Smooth muscle cell (in vitro differentiated cells): ENCODE results near the gene COL13A1. TPM values are rescaled to one million over a fixed set of nuclear protein-coding genes. Genes with fewer than 3 reads are reported as not detected.

Experiments
- DNase-seq: peaks from one replicate; lab custom pipeline; 2025; ENCODE audit not compliant: unreplicated experiment; lab: John Stamatoyannopoulos, UW
- H2AFZ ChIP-seq: fragments of 200-600 bp; sonication (generic); 2 replicates; pipeline ENCODE4 v1.6.0; 2016; ENCODE audit warnings: antibody characterized with exemption, low read depth, mild to moderate bottlenecking
- H3F3A ChIP-seq: fragments of 200-600 bp; sonication (generic); 2 replicates; pipeline ENCODE4 v1.6.0; 2017; ENCODE audit warnings: antibody characterized with exemption, low read depth
- H3K27ac ChIP-seq: fragments of 200-600 bp; sonication (generic); 2 replicates; pipeline ENCODE4 v1.5.1; 2016; ENCODE audit warnings: low read depth, mild to moderate bottlenecking
- H3K27me3 ChIP-seq: fragments of 200-600 bp; sonication (generic); 2 replicates; pipeline ENCODE4 v1.6.1; 2016; ENCODE audit warnings: low read depth, mild to moderate bottlenecking
- H3K36me3 ChIP-seq: fragments of 200-600 bp; sonication (generic); 2 replicates; pipeline ENCODE4 v1.5.1; 2016; ENCODE audit warnings: low read depth
- H3K4me1 ChIP-seq: fragments of 200-600 bp; sonication (generic); 2 replicates; pipeline ENCODE4 v1.5.1; 2016; ENCODE audit warnings: low read depth
- H3K4me2 ChIP-seq: fragments of 200-600 bp; sonication (generic); 2 replicates; pipeline ENCODE4 v1.6.0; 2016; ENCODE audit warnings: mild to moderate bottlenecking
- H3K4me3 ChIP-seq: fragments of 200-600 bp; sonication (generic); 2 replicates; pipeline ENCODE4 v1.5.1; 2016; ENCODE audit warnings: mild to moderate bottlenecking
- H3K79me2 ChIP-seq: fragments of 200-600 bp; sonication (generic); 2 replicates; pipeline ENCODE4 v1.6.0; 2016; ENCODE audit warnings: low read depth, mild to moderate bottlenecking
- H3K9ac ChIP-seq: fragments of 200-600 bp; sonication (generic); 2 replicates; pipeline ENCODE4 v1.6.0; 2016; ENCODE audit warnings: low read depth
- H3K9me3 ChIP-seq: fragments of 200-600 bp; sonication (generic); replicated peaks from 2 replicates; pipeline ENCODE4 v1.5.1; 2016; ENCODE audit warnings: low read depth
- H4K20me1 ChIP-seq: fragments of 200-600 bp; sonication (generic); 2 replicates; pipeline ENCODE4 v1.6.0; 2016; ENCODE audit warnings: low read depth
- WGBS: methylation state at CpG from one replicate; pipeline ENCODE4 v1.1.7; 2016; ENCODE audit warnings: low lambda C conversion rate; 5-methylcytosine and 5-hydroxymethylcytosine counted together
- polyA plus RNA-seq: library from polyadenylated mRNA; unstranded; fragments of >200 nt; fragmentation: Nextera tagmentation; extraction: Ambion mirVana; gene quantifications from 2 replicates; pipeline ENCODE4 v1.2.1, GENCODE V29; 2016
- total RNA-seq: library from RNA; depleted of rRNA; stranded (reverse); fragments of >200 nt; gene quantifications from 2 replicates; pipeline ENCODE4 v1.2.3, GENCODE V29; 2014
- TF ChIP-seq, protein P1 (sequence below): fragments of 200-600 bp; sonication (generic); IDR thresholded peaks from 2 replicates; pipeline ENCODE4 v1.5.1; 2017; ENCODE audit warnings: borderline replicate concordance, mild to moderate bottlenecking, antibody characterized with exemption; ENCODE audit not compliant: insufficient read depth, poor library complexity, severe bottlenecking

Gene COL13A1
- total and polyA plus RNA-seq, 2 experiments from 2014 or later = 6.1 to 15.0 TPM

DNA sequence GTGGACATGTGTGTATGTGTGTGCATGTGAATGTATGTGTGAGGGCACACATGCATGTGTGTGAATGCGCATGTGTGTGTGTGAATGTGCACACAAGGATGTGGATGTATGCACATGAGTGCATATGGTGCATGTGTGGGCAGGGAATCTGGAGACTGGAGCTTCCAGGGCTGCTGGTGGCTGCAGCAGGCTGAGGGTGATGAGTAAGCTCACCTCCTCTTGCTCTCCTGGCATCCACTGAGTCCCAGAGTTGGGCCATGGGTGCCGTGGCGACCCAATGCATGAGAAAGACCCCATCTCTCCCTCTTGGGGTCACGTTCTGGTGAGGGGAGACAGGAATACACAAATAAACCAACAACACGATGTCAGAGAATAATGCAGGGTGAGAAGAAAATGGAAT, 33.3 kb upstream of the COL13A1 start:
- Histone ChIP-seq H3F3A (no peaks in the 10 kb centered on the region), H4K20me1 (no peaks in the 10 kb centered on the region), H3K4me1 (peaks cover 8% of the 10 kb centered on the region), H3K9ac (no peak overlapping the region), H3K9me3 (no peaks in the 10 kb centered on the region), H2AFZ (no peak overlapping the region), H3K27ac (no peak overlapping the region), H3K79me2 (no peaks in the 10 kb centered on the region), H3K36me3 (no peaks in the 10 kb centered on the region), H3K27me3 (no peaks in the 10 kb centered on the region), H3K4me3 (no peak overlapping the region), H3K4me2 (no peak overlapping the region)
- TF ChIP-seq, protein P1, sequence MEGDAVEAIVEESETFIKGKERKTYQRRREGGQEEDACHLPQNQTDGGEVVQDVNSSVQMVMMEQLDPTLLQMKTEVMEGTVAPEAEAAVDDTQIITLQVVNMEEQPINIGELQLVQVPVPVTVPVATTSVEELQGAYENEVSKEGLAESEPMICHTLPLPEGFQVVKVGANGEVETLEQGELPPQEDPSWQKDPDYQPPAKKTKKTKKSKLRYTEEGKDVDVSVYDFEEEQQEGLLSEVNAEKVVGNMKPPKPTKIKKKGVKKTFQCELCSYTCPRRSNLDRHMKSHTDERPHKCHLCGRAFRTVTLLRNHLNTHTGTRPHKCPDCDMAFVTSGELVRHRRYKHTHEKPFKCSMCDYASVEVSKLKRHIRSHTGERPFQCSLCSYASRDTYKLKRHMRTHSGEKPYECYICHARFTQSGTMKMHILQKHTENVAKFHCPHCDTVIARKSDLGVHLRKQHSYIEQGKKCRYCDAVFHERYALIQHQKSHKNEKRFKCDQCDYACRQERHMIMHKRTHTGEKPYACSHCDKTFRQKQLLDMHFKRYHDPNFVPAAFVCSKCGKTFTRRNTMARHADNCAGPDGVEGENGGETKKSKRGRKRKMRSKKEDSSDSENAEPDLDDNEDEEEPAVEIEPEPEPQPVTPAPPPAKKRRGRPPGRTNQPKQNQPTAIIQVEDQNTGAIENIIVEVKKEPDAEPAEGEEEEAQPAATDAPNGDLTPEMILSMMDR = no peak
- 94% methylated on average over 5 of the region's 5 CpGs for WGBS
- no peak for DNase-seq

DNA sequence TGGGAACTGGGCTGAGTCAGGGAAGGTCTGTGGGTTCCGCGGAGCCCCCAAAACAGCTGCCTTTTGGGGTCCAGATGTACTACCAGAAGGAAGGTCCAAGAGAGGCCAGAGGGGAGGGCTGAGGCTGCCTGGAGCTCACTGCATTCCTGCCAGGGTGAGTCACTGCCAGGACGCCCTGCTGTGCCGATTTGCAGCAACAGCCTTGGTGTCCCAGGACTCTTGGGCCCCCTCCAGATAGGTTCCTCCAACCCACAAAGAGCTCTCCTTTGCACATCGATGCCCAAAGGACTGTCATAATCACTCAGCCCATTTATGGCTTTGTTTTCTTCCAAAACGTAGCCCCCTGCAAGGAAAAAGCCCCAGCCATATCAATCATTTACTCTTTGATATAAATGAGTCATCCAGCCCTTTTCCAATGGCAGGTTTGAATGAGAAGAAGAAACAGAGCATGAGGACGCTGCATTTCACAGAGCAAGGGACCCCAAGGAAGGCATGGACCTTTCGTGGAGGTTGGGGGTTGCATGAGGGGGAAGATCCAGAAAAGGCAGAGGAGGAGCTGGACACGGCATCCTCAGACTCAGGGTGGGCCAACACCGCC, 32.2 kb upstream of the COL13A1 start:
- no peaks in the 10 kb centered on the region for H3K27me3 ChIP-seq
- H3K4me2 ChIP-seq = peak overlapping the region; percentile 59
- no peaks in the 10 kb centered on the region for H3K36me3 ChIP-seq
- H3K9ac ChIP-seq = no peak overlapping the region
- H3K27ac ChIP-seq = peak overlapping the region; percentile 50
- peak overlapping the region; percentile 81 for H2AFZ ChIP-seq
- no peaks in the 10 kb centered on the region for H3K79me2 ChIP-seq
- TF ChIP-seq, protein P1 = no peak
- no peaks in the 10 kb centered on the region for H4K20me1 ChIP-seq
- H3F3A ChIP-seq = no peaks in the 10 kb centered on the region
- no peaks in the 10 kb centered on the region for H3K9me3 ChIP-seq
- WGBS = 38% methylated on average over 9 of the region's 10 CpGs
- peak; percentile 15 for DNase-seq
- H3K4me1 ChIP-seq = peaks cover 8% of the 10 kb centered on the region
- H3K4me3 ChIP-seq = no peak overlapping the region

DNA sequence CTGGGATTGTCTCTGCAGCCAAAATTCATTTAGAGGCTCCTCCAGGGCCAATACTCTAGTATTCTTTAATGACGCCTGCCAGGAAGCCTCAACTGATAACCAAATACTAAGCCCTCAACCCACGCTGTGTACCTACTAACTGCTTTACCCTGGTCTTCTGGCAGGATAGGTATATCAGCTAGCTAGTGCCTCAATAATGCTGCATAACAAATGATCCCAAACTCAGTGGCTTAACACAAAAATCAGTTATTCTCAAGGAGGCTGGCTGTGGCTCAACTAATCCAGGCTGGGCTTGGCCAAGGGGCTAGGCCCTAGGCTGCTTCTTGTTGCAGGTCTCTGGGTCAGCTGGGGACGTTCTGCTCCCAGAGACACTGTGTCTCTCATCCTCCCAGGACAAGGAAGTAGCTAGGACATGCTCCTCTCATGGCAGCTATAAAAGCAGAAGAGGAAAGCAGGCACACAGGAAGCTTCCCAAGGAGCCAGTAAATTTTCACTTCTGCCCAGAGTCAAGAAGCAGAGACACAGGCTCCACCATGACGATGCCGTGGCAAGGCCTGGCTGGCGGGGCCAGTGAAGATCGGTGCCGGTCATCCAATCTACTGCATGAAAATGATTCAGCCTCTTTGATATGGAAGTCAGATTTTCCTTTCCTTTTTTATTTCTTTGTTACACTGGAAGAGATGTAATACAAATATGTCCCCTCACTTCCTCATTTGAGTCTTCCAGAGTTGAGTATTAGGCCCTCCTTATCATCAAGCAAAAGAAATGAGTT, 28.6 kb upstream of the COL13A1 start:
- no peak overlapping the region for H3K4me2 ChIP-seq
- peaks cover 8% of the 10 kb centered on the region for H3K4me1 ChIP-seq
- no peak for DNase-seq
- no peak overlapping the region for H2AFZ ChIP-seq
- no peak overlapping the region for H3K9ac ChIP-seq
- no peaks in the 10 kb centered on the region for H3F3A ChIP-seq
- no peaks in the 10 kb centered on the region for H3K36me3 ChIP-seq
- H4K20me1 ChIP-seq = no peaks in the 10 kb centered on the region
- TF ChIP-seq, protein P1 = no peak
- WGBS = 96% methylated on average over 8 of the region's 8 CpGs
- no peak overlapping the region for H3K27ac ChIP-seq
- no peak overlapping the region for H3K4me3 ChIP-seq
- no peaks in the 10 kb centered on the region for H3K79me2 ChIP-seq
- H3K9me3 ChIP-seq = no peaks in the 10 kb centered on the region
- no peaks in the 10 kb centered on the region for H3K27me3 ChIP-seq
